IPS-15b (cell line): ENCODE data around the gene MYH7.
A peak's percentile ranks its signal among the peaks of the same experiment; 100 is the strongest.

Experiments
- H3K27me3 ChIP-seq: one replicate; pipeline ENCODE4 v1.6.1; 2013; ENCODE audit warnings: low read length; ENCODE audit not compliant: control insufficient read depth, insufficient read depth
- H3K36me3 ChIP-seq: one replicate; pipeline ENCODE4 v1.6.1; 2013; ENCODE audit warnings: low read length; ENCODE audit not compliant: control insufficient read depth, insufficient read depth
- H3K4me1 ChIP-seq: one replicate; pipeline ENCODE4 v1.6.1; 2013; ENCODE audit warnings: mild to moderate bottlenecking, low read length; ENCODE audit not compliant: control insufficient read depth, insufficient read depth
- H3K4me3 ChIP-seq: one replicate; pipeline ENCODE4 v1.5.1; 2013; ENCODE audit warnings: low read depth, low read length
- H3K9ac ChIP-seq: one replicate; pipeline ENCODE4 v1.6.1; 2013; ENCODE audit warnings: low read depth, mild to moderate bottlenecking, low read length
- H3K9me3 ChIP-seq: one replicate; pipeline ENCODE4 v1.6.1; 2013; ENCODE audit warnings: mild to moderate bottlenecking, low read length; ENCODE audit not compliant: control insufficient read depth, insufficient read depth

The MYH7 gene

GRCh38 chr14:23379366-23380196, 55.9 kb downstream of the MYH7 start:
- Histone ChIP-seq H3K4me3 (no peak overlapping the region), H3K36me3 (no peaks in the 10 kb centered on the region), H3K27me3 (peaks cover 25% of the 10 kb centered on the region), H3K9me3 (no peaks in the 10 kb centered on the region), H3K4me1 (peaks cover 2% of the 10 kb centered on the region), H3K9ac (no peak overlapping the region)

- Histone ChIP-seq H3K4me1 (peaks cover 2% of the 10 kb centered on the region), H3K9ac (no peak overlapping the region), H3K9me3 (no peaks in the 10 kb centered on the region), H3K4me3 (no peak overlapping the region), H3K27me3 (peaks cover 25% of the 10 kb centered on the region), H3K36me3 (no peaks in the 10 kb centered on the region)
Observed at GRCh38 chr14:23378612-23379220, 56.7 kb downstream of the MYH7 start.

GRCh38 chr14:23377573-23378563, 57.6 kb downstream of the MYH7 start:
- Histone ChIP-seq H3K27me3 (peaks cover 25% of the 10 kb centered on the region), H3K4me1 (peaks cover 2% of the 10 kb centered on the region), H3K9me3 (no peaks in the 10 kb centered on the region), H3K36me3 (no peaks in the 10 kb centered on the region), H3K9ac (no peak overlapping the region), H3K4me3 (no peak overlapping the region)

GRCh38 chr14:23377198-23377550, 58.3 kb downstream of the MYH7 start:
- Histone ChIP-seq H3K4me1 (peaks cover 2% of the 10 kb centered on the region), H3K9ac (no peak overlapping the region)

GRCh38 chr14:23376482-23377197, 58.8 kb downstream of the MYH7 start, which contains the start of gene CMTM5:
TSS of gene CMTM5 (plus strand) at chr14:23377046. CDS start at chr14:23377252, 206 bp downstream.
- H3K36me3 ChIP-seq = no peaks in the 10 kb centered on the region
- peaks cover 2% of the 10 kb centered on the region for H3K4me1 ChIP-seq
- H3K9me3 ChIP-seq = no peaks in the 10 kb centered on the region
- H3K4me3 ChIP-seq = peak within 1 kb of the TSS; percentile 15
- H3K27me3 ChIP-seq = peaks cover 27% of the 10 kb centered on the region
- no peak within 1 kb of the TSS for H3K9ac ChIP-seq

More at GRCh38 chr14:23377198-23377550, 58.3 kb downstream of the MYH7 start:
- Histone ChIP-seq H3K36me3 (no peaks in the 10 kb centered on the region), H3K4me3 (no peak overlapping the region), H3K9me3 (no peaks in the 10 kb centered on the region), H3K27me3 (peaks cover 25% of the 10 kb centered on the region)

GRCh38 chr14:23375527-23376251, 59.8 kb downstream of the MYH7 start:
- Histone ChIP-seq H3K27me3 (peaks cover 35% of the 10 kb centered on the region), H3K9me3 (no peaks in the 10 kb centered on the region), H3K4me1 (peaks cover 2% of the 10 kb centered on the region), H3K36me3 (no peaks in the 10 kb centered on the region), H3K9ac (no peak overlapping the region), H3K4me3 (no peak overlapping the region)

- Histone ChIP-seq H3K36me3 (no peaks in the 10 kb centered on the region), H3K9ac (no peak overlapping the region), H3K4me3 (no peak overlapping the region), H3K9me3 (no peaks in the 10 kb centered on the region), H3K27me3 (peaks cover 45% of the 10 kb centered on the region), H3K4me1 (no peaks in the 10 kb centered on the region)
Observed at GRCh38 chr14:23373041-23373440, 62.4 kb downstream of the MYH7 start.

GRCh38 chr14:23372509-23372908, 63.0 kb downstream of the MYH7 start, which contains the start of gene IL25:
TSS of gene IL25 (plus strand) at chr14:23372809.
- Histone ChIP-seq H3K4me3 (no peak within 1 kb of the TSS), H3K36me3 (no peaks in the 10 kb centered on the region), H3K9ac (no peak within 1 kb of the TSS), H3K9me3 (no peaks in the 10 kb centered on the region), H3K27me3 (peaks cover 45% of the 10 kb centered on the region), H3K4me1 (no peaks in the 10 kb centered on the region)

- peaks cover under 1% of the 10 kb centered on the region for H3K4me1 ChIP-seq
- H3K36me3 ChIP-seq = no peaks in the 10 kb centered on the region
- H3K27me3 ChIP-seq = peaks cover 48% of the 10 kb centered on the region
- no peak overlapping the region for H3K4me3 ChIP-seq
- no peaks in the 10 kb centered on the region for H3K9me3 ChIP-seq
- H3K9ac ChIP-seq = no peak overlapping the region
Observed at GRCh38 chr14:23371865-23372264, 63.6 kb downstream of the MYH7 start.

- Histone ChIP-seq H3K36me3 (no peaks in the 10 kb centered on the region), H3K9ac (no peak overlapping the region), H3K4me1 (peaks cover 3% of the 10 kb centered on the region), H3K9me3 (no peaks in the 10 kb centered on the region), H3K4me3 (no peak overlapping the region), H3K27me3 (peaks cover 47% of the 10 kb centered on the region)
Observed at GRCh38 chr14:23370221-23370620, 65.2 kb downstream of the MYH7 start.
